GM12874 (cell line): ENCODE results near the gene FERMT3.

Experiments
- CTCF ChIP-seq: IDR thresholded peaks from 2 replicates; pipeline ENCODE4 v1.5.1; 2011; ENCODE audit warnings: low read depth, mild to moderate bottlenecking, control low read depth, low read length, moderate library complexity; ENCODE audit not compliant: insufficient read depth

The FERMT3 gene

GRCh38 chr11:64229744-64230170 is 23.2 kb downstream of the FERMT3 start:
- no peak for TF ChIP-seq CTCF

DNA sequence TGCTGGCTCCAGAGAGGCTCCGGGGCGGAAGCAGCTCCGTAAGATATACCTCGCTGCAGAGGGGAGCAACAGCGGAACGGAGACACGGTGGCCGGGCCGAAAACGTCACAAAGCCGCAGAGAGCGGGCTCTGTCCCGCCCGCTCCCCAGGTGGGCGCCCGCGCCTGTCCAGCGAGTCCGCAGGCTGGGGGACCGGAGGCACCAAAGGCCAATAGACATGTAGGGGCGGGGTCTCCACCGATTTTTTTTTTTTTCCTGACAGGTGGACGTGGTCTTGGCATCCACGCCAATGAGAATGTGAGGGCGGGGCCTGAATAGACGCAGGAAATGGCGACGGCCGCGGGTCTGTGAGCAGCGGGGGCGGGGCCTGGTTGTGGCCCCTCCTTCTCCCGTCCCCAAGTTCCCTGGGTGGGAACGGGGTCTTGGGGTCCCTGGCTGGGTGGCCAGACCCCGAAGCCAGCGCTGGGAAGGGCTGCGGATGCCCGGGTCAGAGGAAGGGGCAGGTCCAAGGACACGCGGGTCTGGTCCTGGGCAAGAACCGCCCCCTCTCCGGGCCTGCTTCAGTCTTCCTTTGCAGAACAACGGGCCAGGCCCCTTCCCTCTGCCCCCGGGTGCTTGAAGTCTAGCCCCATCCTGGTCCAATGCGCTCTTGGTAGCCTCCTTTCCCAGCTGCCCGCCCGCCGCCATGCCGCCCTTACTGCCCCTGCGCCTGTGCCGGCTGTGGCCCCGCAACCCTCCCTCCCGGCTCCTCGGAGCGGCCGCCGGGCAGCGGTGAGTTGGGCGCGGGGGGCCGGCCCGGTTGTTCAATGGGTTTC is 23.9 kb downstream of the FERMT3 start, which contains the start of gene DNAJC4:
Gene DNAJC4 (plus strand): TSS at position 378 of the 814 bp plus-strand sequence. CDS start 307 bp downstream, at position 685.
- TF ChIP-seq CTCF: no peak

- no peak for TF ChIP-seq CTCF
Measured at GRCh38 chr11:64230985-64231365, 24.5 kb downstream of the FERMT3 start.

- no peak for TF ChIP-seq CTCF
Measured at GRCh38 chr11:64231546-64231945, 25.0 kb downstream of the FERMT3 start.

DNA sequence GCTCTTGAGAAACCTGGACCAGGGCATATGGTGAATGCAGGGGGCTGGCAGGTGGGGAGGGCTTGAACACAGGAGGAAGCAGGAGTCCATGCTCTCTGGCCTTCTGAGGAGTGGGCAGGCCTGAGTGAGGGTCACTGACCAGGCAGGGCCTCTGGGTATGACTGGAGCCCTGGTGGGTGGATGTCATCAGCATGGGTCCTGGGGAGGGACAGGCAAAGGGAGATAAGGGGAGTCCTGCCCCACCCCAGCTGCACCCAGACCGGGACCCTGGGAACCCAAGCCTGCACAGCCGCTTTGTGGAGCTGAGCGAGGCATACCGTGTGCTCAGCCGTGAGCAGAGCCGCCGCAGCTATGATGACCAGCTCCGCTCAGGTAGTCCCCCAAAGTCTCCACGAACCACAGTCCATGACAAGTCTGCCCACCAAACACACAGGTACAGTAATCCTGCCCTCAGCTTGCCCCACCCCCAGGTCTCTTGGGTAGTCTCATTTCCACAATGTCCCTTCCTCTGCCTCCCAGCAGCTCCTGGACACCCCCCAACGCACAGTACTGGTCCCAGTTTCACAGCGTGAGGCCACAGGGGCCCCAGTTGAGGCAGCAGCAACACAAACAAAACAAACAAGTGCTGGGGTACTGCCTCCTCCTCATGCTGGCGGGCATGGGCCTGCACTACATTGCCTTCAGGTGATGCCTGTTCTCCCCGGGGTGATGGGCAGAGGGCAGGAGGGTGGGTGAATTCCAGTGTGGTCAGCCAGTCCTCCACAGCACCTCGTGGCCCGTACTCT is 25.9 kb downstream of the FERMT3 start:
- no peak for TF ChIP-seq CTCF

DNA sequence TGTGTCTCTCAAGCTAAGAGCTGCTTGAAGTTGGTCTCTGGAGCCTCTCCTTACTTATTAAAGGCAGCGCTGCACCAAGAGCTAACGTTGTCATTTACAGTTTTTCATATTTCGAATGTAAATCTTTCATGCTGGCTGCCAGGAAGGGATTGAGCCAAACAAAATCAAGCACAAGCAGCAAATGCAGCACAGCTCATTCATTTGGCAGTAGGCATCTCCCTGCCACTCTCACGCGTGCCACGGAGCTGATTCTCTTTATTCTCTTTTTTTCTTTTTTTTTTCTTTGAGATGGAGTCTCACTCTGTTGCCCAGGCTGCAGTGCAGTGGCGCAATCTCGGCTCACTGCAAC is 26.4 kb downstream of the FERMT3 start:
- no peak for TF ChIP-seq CTCF

GRCh38 chr11:64233913-64234586 is 27.5 kb downstream of the FERMT3 start, which contains the start of gene VEGFB:
TSS of gene VEGFB (plus strand) at chr11:64234584. CDS start at chr11:64234834, 250 bp downstream.
- no peak for TF ChIP-seq CTCF
